Effector memory CD8-positive, alpha-beta T cell (primary cell): ENCODE data around the gene ANAPC15.

ENCODE experiments used
- ATAC-seq: fragments of 150-1000 bp; cut with Tn5 transposase; replicated peaks from 2 replicates; pipeline ENCODE4 v1.10.0; 2021; ENCODE audit warnings: mild to moderate bottlenecking, moderate library complexity
- DNase-seq, 3 experiments: peaks; one replicate each; pipeline ENCODE4 v3.0.0; 2021
- H3K27ac Mint-ChIP-seq, 2 donors: one replicate each; pipeline ENCODE4 v1.8.0; 2022; ENCODE audit warnings: mild to moderate bottlenecking in 2 of 2, mixed read lengths in 2 of 2, moderate library complexity in 2 of 2
- H3K27me3 Mint-ChIP-seq, 2 donors: one replicate each; pipeline ENCODE4 v1.8.0; 2022; ENCODE audit warnings: mixed read lengths in 2 of 2
- H3K36me3 Mint-ChIP-seq: one replicate; pipeline ENCODE4 v1.8.0; 2022; ENCODE audit warnings: mild to moderate bottlenecking, moderate library complexity, mixed read lengths; ENCODE audit not compliant: insufficient read depth
- H3K4me1 Mint-ChIP-seq, 2 donors: one replicate each; pipeline ENCODE4 v1.8.0; 2022; ENCODE audit warnings: low read depth in 2 of 2, mixed read lengths in 2 of 2
- H3K4me3 Mint-ChIP-seq, 2 donors: one replicate each; pipeline ENCODE4 v1.8.0; 2022; ENCODE audit warnings: mild to moderate bottlenecking in 2 of 2, mixed read lengths in 2 of 2, moderate library complexity in 2 of 2
- H3K9me3 Mint-ChIP-seq, 2 donors: one replicate each; pipeline ENCODE4 v1.8.0; 2022; ENCODE audit warnings: mixed read lengths in 2 of 2

ANAPC15 gene

DNA sequence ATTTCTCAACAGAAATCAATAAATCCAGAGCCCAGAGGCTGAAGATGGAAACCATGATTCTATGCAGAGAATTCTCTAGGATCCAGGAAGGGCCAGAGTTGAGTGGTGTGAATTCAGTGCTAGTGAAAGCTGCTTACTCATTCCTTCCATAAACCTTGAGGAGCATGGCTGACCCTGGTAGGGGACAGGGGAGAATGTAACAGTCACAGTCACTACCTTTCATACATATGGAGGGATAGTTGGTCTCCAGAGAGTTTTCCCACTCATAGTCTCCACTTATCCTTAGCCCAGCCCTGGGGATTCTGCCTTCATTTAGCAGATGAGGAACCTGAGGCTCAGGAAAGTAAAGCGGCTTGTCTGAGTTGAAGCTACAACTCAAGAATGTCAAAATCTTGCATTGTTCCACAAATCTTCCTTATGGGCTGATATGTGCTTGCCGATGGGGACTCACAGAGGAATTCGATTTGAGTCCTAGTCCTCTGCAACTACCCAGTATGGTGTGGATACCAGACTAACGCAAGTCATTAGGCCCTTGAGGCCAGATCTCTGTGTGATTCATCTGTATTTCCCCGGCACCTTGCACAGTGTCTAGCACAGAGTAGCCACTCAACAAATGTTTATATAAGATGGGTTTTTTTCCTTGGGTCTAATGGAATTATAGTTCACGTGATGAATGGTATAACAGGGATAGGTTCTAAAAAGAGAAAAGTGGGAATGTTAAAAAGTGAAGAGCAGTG is 3.7 kb upstream of the ANAPC15 start:
- H3K36me3 Mint-ChIP-seq: peaks cover 14% of the 10 kb centered on the region
- H3K27me3 Mint-ChIP-seq: peaks cover 12 to 33% of the 10 kb centered on the region in 2 donors
- no peak overlapping the region for H3K4me3 Mint-ChIP-seq
- ATAC-seq (no peak), DNase-seq (no peak)
- no peak overlapping the region for H3K27ac Mint-ChIP-seq
- H3K9me3 Mint-ChIP-seq: no peaks in the 10 kb centered on the region
- peaks cover 11 to 16% of the 10 kb centered on the region in 2 donors for H3K4me1 Mint-ChIP-seq

DNA sequence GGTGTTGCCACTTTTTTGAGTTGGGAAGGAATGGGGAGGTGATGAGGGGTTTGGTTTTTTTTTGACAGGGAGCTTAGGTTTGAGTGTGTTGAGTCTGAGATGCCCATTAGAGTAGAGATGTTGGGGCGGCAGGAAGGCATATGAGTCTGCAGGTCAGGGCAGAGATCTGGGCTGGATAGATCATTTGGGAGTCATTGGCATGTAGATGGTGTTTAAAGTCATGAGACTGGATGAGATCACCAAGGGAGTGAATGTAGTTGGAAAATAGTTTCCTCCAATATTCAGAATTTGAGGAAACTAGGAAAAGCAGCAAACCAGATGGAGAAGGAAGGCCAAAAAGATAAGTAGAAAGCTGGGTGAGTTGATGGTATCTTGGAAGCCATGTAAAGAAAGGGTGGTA is 2.1 kb upstream of the ANAPC15 start:
- Mint-ChIP-seq H3K27ac (no peak overlapping the region), H3K9me3 (no peaks in the 10 kb centered on the region), H3K4me1 (peaks cover 15 to 22% of the 10 kb centered on the region in 2 donors), H3K4me3 (no peak overlapping the region), H3K36me3 (peaks cover 17% of the 10 kb centered on the region), H3K27me3 (peaks cover 7 to 26% of the 10 kb centered on the region in 2 donors)
- ATAC-seq: no peak
- DNase-seq: no peak

DNA sequence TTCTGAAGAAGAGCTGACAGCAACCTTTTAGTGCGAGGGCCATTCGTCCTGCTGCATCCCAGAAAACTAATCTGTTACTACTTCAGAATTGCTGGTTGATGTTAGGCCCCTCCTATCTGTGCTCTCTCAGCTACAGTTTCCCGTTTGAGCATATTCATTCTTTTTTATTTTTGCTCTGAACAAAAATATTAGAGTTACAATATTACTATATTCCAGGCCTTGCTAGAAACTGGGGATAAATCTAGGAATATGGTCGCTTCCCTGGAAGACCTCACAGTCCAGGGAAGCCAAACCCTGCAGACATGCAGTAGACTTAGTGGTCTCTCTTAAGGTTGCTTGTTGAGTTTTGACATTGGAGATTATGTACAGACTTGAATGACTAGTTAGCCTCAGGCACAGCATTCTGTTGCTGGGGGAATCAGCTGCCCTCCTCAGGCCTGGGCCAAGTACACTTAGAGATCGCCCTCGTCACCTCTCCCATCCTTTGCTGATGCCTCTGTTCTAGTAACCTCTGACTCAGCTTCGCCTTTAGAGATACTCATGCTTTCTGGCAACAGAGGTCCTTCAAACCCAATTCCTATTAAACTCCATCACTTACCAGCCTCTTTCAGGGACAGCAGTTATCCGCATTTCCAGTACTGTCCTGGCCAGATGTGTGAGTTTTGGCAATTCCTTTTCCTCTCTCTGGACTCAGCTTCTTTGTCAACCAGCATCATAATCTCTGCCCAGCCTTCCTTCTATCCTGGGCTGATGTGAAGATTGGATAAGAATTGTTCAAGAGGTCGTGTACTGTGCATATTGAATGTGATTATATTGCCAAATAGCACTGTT is 698 bp upstream of the ANAPC15 start:
- Mint-ChIP-seq H3K36me3 (peaks cover 22% of the 10 kb centered on the region), H3K4me3 (peak overlapping the region; percentile 91 to 97), H3K27ac (peak overlapping the region; percentile 94 to 99), H3K4me1 (peaks cover 15 to 22% of the 10 kb centered on the region in 2 donors), H3K27me3 (peaks cover 7 to 12% of the 10 kb centered on the region in 2 donors), H3K9me3 (no peaks in the 10 kb centered on the region)
- DNase-seq: no peak
- no peak for ATAC-seq

DNA sequence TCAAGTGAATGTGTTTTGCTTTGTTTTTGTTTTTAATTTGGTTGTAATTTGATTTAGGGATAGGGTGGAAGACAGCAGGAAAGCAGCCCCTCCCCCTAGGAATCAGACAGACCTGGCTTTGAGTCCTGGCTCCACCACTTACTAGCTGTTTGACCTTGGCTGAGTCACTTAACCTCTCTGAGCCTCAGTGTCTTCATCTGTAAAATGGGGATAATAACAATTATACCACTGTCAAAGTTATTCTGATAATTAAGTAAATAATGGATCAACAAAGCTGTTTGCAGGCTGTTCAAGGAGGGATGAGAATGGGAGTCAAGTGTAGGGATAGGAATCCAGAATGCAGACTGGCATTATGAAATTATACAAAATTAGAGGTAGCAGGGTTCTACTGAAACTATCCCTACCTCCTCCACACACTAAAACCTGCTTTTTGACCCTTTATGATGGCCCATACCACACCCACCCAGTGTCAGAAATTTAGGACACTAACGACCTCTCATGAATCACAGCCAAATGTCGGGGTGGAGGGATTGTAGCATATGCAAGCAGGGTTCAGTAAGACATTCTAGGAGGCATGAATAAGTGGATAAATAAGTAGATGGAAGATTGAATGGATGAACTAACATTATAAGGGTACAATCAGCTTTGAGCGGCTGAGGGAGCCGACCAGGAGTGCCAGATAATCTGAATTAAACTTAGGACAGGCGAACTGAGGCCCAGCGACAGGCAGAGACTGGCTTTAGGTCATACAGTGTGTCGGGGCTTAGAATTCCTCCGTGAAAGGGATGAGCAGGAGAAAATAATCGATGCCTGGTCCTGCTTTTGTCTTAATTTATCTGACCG is 974 bp downstream of the ANAPC15 start:
- H3K4me3 Mint-ChIP-seq: peak overlapping the region; percentile 91 to 97
- no peaks in the 10 kb centered on the region for H3K9me3 Mint-ChIP-seq
- DNase-seq: no peak
- H3K36me3 Mint-ChIP-seq: peaks cover 22% of the 10 kb centered on the region
- peaks cover under 1 to 3% of the 10 kb centered on the region in 2 donors for H3K27me3 Mint-ChIP-seq
- no peak for ATAC-seq
- peak overlapping the region; percentile 94 to 99 for H3K27ac Mint-ChIP-seq
- H3K4me1 Mint-ChIP-seq: peaks cover 15 to 22% of the 10 kb centered on the region in 2 donors

DNA sequence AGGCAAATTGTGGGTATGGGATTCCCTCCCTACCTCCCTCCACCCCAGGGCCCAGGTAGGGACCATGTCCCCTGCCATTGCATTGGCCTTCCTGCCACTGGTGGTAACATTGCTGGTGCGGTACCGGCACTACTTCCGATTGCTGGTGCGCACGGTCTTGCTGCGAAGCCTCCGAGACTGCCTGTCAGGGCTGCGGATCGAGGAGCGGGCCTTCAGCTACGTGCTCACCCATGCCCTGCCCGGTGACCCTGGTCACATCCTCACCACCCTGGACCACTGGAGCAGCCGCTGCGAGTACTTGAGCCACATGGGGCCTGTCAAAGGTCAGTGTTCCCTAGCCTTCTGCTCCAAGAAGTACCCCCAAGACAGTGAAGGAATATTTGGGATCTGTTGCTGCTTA is 6.6 kb downstream of the ANAPC15 start, which contains the start of gene TOMT:
TOMT (plus strand) TSS at position 37 of the 400 bp plus-strand sequence; CDS start at position 65, 28 bp downstream.
- no peak within 1 kb of the TSS for H3K4me3 Mint-ChIP-seq
- H3K36me3 Mint-ChIP-seq: peaks cover 25% of the 10 kb centered on the region
- H3K27ac Mint-ChIP-seq: peak within 1 kb of the TSS; percentile 7 to 97
- no peak for DNase-seq
- no peaks in the 10 kb centered on the region for H3K27me3 Mint-ChIP-seq
- no peak for ATAC-seq
- H3K4me1 Mint-ChIP-seq: peaks cover 29 to 35% of the 10 kb centered on the region in 2 donors
- no peaks in the 10 kb centered on the region for H3K9me3 Mint-ChIP-seq

DNA sequence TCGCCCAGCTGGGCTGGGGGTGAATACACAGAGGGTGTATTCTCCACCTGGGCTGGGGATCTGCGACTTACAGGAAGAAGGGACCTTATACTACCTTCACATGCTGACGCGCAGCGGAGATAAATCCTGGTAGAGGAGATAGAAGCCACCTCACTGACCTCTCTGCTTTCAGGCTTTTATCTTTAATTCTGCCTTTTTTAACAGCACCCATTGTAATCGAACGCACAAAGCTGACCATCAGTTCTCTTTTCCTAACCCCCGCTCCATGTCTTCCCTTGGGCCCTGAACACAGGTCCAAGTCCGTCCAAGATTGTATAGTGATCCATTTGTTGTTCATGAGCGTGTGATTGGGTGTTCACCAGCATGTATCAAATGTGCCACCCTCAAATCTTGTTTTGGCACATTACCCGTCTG is 8.7 kb downstream of the ANAPC15 start:
- ATAC-seq (no peak), DNase-seq (no peak)
- no peaks in the 10 kb centered on the region for H3K9me3 Mint-ChIP-seq
- H3K36me3 Mint-ChIP-seq: peaks cover 21% of the 10 kb centered on the region
- no peaks in the 10 kb centered on the region for H3K27me3 Mint-ChIP-seq
- peak overlapping the region; percentile 79 to 88 for H3K4me3 Mint-ChIP-seq
- H3K4me1 Mint-ChIP-seq: peaks cover 34 to 38% of the 10 kb centered on the region in 2 donors
- H3K27ac Mint-ChIP-seq: peak overlapping the region; percentile 92 to 97

DNA sequence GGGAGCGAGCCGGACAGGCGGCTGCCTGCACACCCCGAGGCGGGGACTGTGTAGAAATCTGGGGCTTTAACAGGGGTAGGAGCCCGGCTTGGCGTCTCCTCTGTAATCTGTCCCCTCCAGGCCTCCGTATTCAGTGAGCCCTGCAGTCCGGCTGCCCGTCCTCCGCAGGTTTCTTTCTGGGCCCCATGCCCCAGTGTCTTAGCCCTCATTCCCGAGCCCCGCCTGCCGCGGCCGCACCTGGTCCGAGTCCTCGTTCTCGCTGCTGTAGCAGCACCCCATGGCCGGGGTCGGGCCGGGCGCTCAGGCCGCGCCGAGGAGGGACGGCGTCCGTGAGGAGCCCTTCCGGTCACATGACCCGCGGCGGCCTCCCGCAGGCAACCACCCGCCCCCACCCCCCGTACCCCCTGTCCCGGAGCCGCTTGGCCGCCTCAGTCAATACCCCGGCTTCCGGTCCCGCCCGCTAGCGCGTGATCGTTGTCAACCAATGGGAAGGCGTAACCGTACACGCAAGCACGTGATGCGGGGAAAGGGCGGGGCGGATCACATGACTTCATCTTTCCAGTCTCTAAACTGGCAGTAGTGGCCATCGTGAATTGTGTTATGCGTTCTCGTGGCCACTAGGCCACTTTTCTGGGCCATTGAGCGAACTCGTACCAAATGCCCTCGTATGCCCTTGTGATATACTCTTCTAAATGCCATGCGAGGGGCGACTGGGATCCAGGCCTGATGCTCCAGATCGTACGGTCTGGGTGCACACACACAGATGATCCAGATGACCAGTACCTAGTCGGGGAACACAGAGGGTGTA is 9.3 kb downstream of the ANAPC15 start, which contains the start of gene LAMTOR1:
LAMTOR1 (minus strand) TSS at position 352 of the 808 bp plus-strand sequence; CDS start at position 279, 73 bp downstream.
- H3K27me3 Mint-ChIP-seq: no peaks in the 10 kb centered on the region
- H3K27ac Mint-ChIP-seq: peak within 1 kb of the TSS; percentile 92 to 97
- H3K9me3 Mint-ChIP-seq: no peaks in the 10 kb centered on the region
- peaks cover 27% of the 10 kb centered on the region for H3K36me3 Mint-ChIP-seq
- H3K4me1 Mint-ChIP-seq: peaks cover 34 to 38% of the 10 kb centered on the region in 2 donors
- ATAC-seq: peak; percentile 96
- H3K4me3 Mint-ChIP-seq: peak within 1 kb of the TSS; percentile 79 to 88
- peak; percentile 97 to 99 (median 97) for DNase-seq

DNA sequence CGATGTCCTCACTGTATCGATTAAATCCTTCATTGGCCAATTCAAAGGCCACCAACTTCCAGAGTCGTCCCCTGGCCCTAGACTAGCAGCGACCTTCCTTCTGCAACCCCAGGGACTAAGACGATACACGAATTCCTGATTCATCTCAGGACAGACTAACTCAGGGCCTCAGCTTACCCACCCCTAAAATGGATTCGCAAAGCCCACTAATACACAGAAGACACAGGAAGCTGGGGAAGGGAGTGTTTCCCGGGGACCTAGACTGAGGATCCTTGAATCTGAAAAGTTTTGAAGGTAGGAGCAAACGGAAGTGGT is 9.9 kb downstream of the ANAPC15 start:
- ATAC-seq (peak; percentile 0), DNase-seq (no peak)
- H3K36me3 Mint-ChIP-seq: peaks cover 31% of the 10 kb centered on the region
- H3K4me1 Mint-ChIP-seq: peaks cover 40 to 42% of the 10 kb centered on the region in 2 donors
- H3K4me3 Mint-ChIP-seq: peak overlapping the region; percentile 79 to 88
- peak overlapping the region; percentile 92 to 97 for H3K27ac Mint-ChIP-seq
- no peaks in the 10 kb centered on the region for H3K9me3 Mint-ChIP-seq
- H3K27me3 Mint-ChIP-seq: no peaks in the 10 kb centered on the region

DNA sequence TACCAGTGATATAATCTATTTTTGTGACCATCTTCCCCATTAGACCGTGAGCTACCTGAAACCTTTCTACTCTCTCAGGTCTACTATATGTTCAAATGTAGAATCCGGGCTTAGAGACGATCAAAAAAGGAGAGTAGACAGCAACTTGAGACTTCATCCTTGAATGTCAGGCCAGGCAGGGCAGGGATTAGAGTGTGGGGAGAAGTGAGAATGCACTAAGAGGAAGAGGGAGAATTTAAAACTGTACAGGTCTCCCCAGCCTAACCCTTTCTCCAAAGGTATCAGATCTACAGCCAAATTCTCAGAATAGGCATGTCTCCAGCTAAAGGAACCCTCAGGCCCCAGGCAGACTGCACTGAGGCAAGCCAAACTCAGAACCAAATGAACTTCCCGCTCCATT is 10.3 kb downstream of the ANAPC15 start:
- Mint-ChIP-seq H3K27ac (peak overlapping the region; percentile 92 to 97), H3K9me3 (no peaks in the 10 kb centered on the region), H3K4me3 (peak overlapping the region; percentile 79 to 88), H3K36me3 (peaks cover 31% of the 10 kb centered on the region), H3K27me3 (no peaks in the 10 kb centered on the region), H3K4me1 (peaks cover 40 to 42% of the 10 kb centered on the region in 2 donors)
- DNase-seq (no peak), ATAC-seq (no peak)

DNA sequence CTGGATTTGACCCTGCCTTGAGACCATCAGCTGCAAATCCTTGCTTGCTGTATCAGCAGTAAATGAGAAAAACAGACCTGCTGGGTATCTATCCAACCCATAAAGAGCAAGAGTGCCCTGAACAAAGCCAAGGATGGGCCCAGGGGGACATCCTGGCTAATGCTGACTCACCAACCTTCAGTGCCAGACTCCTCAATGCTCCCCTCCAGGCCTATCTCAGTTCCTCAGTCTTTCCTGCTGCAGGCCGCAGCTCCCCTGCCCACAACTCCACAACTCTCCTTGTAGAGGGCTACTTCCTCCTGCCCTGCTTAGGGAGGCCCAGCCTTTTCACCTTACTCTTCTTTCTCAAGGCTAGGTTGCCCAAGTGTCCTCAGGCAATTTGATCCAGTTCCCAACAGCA is 12.0 kb downstream of the ANAPC15 start:
- DNase-seq: no peak
- Mint-ChIP-seq H3K9me3 (no peaks in the 10 kb centered on the region), H3K36me3 (peaks cover 31% of the 10 kb centered on the region), H3K4me3 (no peak overlapping the region), H3K27ac (peak overlapping the region; percentile 92 to 97), H3K27me3 (no peaks in the 10 kb centered on the region), H3K4me1 (peaks cover 40 to 42% of the 10 kb centered on the region in 2 donors)
- ATAC-seq: no peak

DNA sequence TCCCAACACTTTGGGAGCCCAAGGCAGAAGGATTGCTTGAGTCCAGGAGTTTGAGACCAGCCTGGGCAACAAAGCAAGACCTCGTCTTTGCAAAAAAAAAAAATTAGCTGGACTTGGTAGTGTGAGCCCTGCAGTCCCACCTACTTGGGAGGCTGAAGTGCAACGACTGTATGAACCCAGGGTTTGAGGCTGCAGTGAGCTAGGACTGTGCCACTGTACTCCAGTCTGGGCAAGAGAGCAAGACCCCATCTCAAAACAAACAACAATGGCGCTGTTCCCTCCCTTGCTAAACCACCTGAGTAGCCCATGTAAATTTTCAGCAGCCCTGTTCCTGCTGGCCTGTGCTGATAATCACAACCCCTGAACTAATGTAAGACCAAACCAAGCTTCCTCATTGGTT is 12.5 kb downstream of the ANAPC15 start:
- no peaks in the 10 kb centered on the region for H3K9me3 Mint-ChIP-seq
- H3K36me3 Mint-ChIP-seq: peaks cover 31% of the 10 kb centered on the region
- H3K27ac Mint-ChIP-seq: peak overlapping the region; percentile 92 to 97
- no peaks in the 10 kb centered on the region for H3K27me3 Mint-ChIP-seq
- ATAC-seq (no peak), DNase-seq (no peak)
- H3K4me1 Mint-ChIP-seq: peaks cover 38 to 42% of the 10 kb centered on the region in 2 donors
- H3K4me3 Mint-ChIP-seq: no peak overlapping the region

DNA sequence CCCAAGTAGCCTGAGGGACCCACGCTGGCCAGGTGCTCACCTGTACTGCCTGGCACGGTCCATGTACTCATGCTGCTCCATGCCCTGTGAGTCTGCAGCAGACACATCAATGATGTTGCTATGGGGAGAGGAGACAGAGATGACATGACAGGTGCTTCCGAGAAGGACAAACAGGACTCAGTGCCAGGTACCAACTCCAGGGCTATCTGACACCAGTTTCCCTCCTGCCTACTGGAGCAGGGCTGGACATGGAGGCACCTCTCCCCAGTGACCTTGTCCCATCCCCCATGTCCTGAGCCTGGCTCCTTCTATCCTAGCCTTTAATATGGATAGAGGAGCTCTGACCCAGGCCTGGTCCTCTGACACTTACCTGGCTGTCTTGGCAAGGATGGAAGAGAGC is 13.8 kb downstream of the ANAPC15 start:
- peaks cover 30% of the 10 kb centered on the region for H3K36me3 Mint-ChIP-seq
- H3K4me3 Mint-ChIP-seq: no peak overlapping the region
- no peaks in the 10 kb centered on the region for H3K27me3 Mint-ChIP-seq

More for the DNA sequence above, 13.8 kb downstream of the ANAPC15 start:
- Mint-ChIP-seq H3K27ac (no peak overlapping the region), H3K9me3 (no peaks in the 10 kb centered on the region), H3K4me1 (peaks cover 33 to 36% of the 10 kb centered on the region in 2 donors)
- ATAC-seq: no peak
- no peak for DNase-seq
